GM12891 (cell line): ENCODE measurements around the gene PHETA1.

ENCODE experiments used
- PAX5 ChIP-seq: IDR thresholded peaks from 2 replicates; pipeline ENCODE4 v1.6.1; 2011; ENCODE audit warnings: low read length, moderate library complexity, mild to moderate bottlenecking; ENCODE audit not compliant: insufficient read depth, severe bottlenecking
- POLR2A ChIP-seq: IDR thresholded peaks from 2 replicates; pipeline ENCODE4 v1.6.1; 2011; ENCODE audit warnings: low read depth, low read length, control low read depth
- POLR2AphosphoS5 ChIP-seq: IDR thresholded peaks from 2 replicates; pipeline ENCODE4 v1.6.1; 2011; ENCODE audit warnings: low read depth, low read length, control low read depth
- POU2F2 ChIP-seq: IDR thresholded peaks from 2 replicates; pipeline ENCODE4 v1.6.1; 2011; ENCODE audit warnings: low read depth, mild to moderate bottlenecking, control low read depth, low read length, moderate library complexity
- SPI1 ChIP-seq: IDR thresholded peaks from 2 replicates; pipeline ENCODE4 v1.6.1; 2011; ENCODE audit warnings: low read depth, low read length, control low read depth
- TAF1 ChIP-seq: IDR thresholded peaks from 2 replicates; pipeline ENCODE4 v1.6.1; 2011; ENCODE audit warnings: low read depth, low read length, control low read depth

DNA sequence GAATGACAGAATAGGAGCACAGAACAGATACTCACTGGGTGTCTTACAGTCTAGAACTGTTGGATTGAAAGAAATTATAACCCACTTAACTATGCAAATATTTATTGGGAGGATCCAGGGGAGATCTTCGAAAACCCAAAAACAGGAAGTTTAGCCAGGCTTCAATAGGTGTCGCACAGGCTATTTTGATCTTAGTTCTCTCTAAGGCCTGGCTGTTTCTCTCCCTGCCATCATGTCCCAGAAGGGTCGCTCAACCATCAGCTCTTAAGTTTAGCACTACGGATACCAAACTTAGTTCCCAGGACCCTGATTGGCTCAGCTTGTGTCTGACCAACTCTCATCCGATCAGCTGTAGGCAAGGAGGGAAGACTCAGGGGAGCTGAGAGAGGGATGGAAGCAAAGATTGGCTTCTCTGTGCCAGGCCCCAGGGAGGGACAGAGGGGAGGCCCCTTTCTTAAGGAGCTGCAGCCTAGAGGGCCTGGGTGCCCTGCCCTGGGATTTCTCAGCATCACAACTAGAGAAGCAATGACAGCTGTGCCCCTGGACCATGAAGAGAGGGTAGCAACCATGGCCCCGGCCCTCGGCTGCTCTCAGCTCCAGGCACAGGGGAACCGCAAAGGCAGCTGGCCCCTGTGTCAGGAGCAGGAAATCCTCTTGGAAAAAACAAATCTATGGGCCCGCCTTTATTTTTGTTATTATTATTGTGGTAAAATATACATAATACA, 13.5 kb downstream of the PHETA1 start:
- TF ChIP-seq POLR2A (no peak), POLR2AphosphoS5 (no peak), SPI1 (no peak), TAF1 (no peak), PAX5 (no peak), POU2F2 (no peak)
